CD4-positive, alpha-beta T cell (primary cell): ENCODE results near the gene PGRMC2. TPM values are rescaled to one million over a fixed set of nuclear protein-coding genes. Genes with fewer than 3 reads are reported as not detected.

Experiments used
- ATAC-seq: fragments of 200-7000 bp; cut with Tn5 transposase; one replicate; pipeline ENCODE4 v1.10.0; 2022; ENCODE audit warnings: mild to moderate bottlenecking; ENCODE audit not compliant: poor library complexity
- CTCF ChIA-PET: fragments of 350-600 bp; sonication (Branson Sonifier 250); formaldehyde crosslinking; loops from one replicate; lab custom pipeline; 2021; ENCODE audit warnings: antibody characterized with exemption, inconsistent platforms; lab: Charles Lee
- POLR2A ChIA-PET: fragments of 350-600 bp; sonication (Branson Sonifier 250); formaldehyde crosslinking; loops from one replicate; lab custom pipeline; 2021; ENCODE audit warnings: antibody characterized with exemption, inconsistent platforms; lab: Charles Lee
- DNase-seq, 14 experiments: peaks; one replicate each; pipeline ENCODE4 v3.0.0-alpha.2; 2013 to 2020; ENCODE audit warnings: mixed read lengths in 2 of 14
- H3K27ac ChIP-seq, 2 donors: one replicate each; pipeline versions ENCODE4 v1.5.1 to v1.7.0; 2013; ENCODE audit warnings: low read length in 2 of 2, low read depth in 1 of 2, mild to moderate bottlenecking in 1 of 2
- H3K27me3 ChIP-seq, 2 experiments: 1 replicate in 1 of 2; 2 replicates in 1 of 2; pipeline versions ENCODE4 v1.6.1 to v1.7.0; 2013; ENCODE audit warnings: low read length in 2 of 2, control low read depth in 1 of 2, mild to moderate bottlenecking in 1 of 2, moderate library complexity in 1 of 2; ENCODE audit not compliant: insufficient read depth in 2 of 2, control insufficient read depth in 1 of 2
- H3K36me3 ChIP-seq: one replicate; pipeline ENCODE4 v1.6.1; 2013; ENCODE audit warnings: low read length, control low read depth; ENCODE audit not compliant: insufficient read depth
- H3K4me1 ChIP-seq: one replicate; pipeline ENCODE4 v1.6.1; 2013; ENCODE audit warnings: low read length, control low read depth; ENCODE audit not compliant: insufficient read depth
- H3K4me3 ChIP-seq: one replicate; pipeline ENCODE4 v1.5.1; 2013; ENCODE audit warnings: mild to moderate bottlenecking, low read length, moderate library complexity
- H3K9me3 ChIP-seq, 2 experiments: 1 replicate in 1 of 2; 2 replicates in 1 of 2; pipeline versions ENCODE4 v1.6.1 to v1.7.0; 2013; ENCODE audit warnings: low read length in 2 of 2, mild to moderate bottlenecking in 2 of 2, control low read depth in 1 of 2, moderate library complexity in 1 of 2; ENCODE audit not compliant: control insufficient read depth in 1 of 2, insufficient read depth in 1 of 2
- H3K27ac Mint-ChIP-seq: one replicate; pipeline ENCODE4 v1.8.0; 2020; ENCODE audit warnings: mixed read lengths
- H3K27me3 Mint-ChIP-seq: one replicate; pipeline ENCODE4 v1.8.0; 2021; ENCODE audit warnings: mixed read lengths
- H3K36me3 Mint-ChIP-seq: one replicate; pipeline ENCODE4 v1.8.0; 2021; ENCODE audit warnings: low read depth, mixed read lengths
- H3K4me1 Mint-ChIP-seq: one replicate; pipeline ENCODE4 v1.8.0; 2021; ENCODE audit warnings: low read depth, mixed read lengths
- H3K4me3 Mint-ChIP-seq: one replicate; pipeline ENCODE4 v1.8.0; 2020; ENCODE audit warnings: mild to moderate bottlenecking, mixed read lengths
- H3K9me3 Mint-ChIP-seq: one replicate; pipeline ENCODE4 v1.8.0; 2020; ENCODE audit warnings: mixed read lengths
- intact Hi-C, 2 experiments: fragments of 100-400 bp; cut with DNase I in 1 of 2; cut with micrococcal nuclease in 1 of 2; formaldehyde crosslinking; loops; one replicate each; pipeline versions ENCODE4 v1.15.1 to v1.9.0; 2023 to 2025; cut with DNase I, micrococcal nuclease
- total RNA-seq, 174 experiments: library from RNA in 2 of 174; stranded (reverse) in 2 of 174; gene quantifications; one replicate each; pipeline ENCODE4 v1.2.3 and lab custom pipeline; 2021 to 2026
- TF ChIP-seq, protein P1 (sequence below): fragments of 200-600 bp; IDR thresholded peaks from one replicate; pipeline ENCODE4 v1.8.0; 2022; ENCODE audit warnings: antibody characterized with exemption, mild to moderate bottlenecking

The PGRMC2 gene
- total RNA-seq, 2 experiments from 2014 or later, result 92.8 to 99.9 TPM

DNA sequence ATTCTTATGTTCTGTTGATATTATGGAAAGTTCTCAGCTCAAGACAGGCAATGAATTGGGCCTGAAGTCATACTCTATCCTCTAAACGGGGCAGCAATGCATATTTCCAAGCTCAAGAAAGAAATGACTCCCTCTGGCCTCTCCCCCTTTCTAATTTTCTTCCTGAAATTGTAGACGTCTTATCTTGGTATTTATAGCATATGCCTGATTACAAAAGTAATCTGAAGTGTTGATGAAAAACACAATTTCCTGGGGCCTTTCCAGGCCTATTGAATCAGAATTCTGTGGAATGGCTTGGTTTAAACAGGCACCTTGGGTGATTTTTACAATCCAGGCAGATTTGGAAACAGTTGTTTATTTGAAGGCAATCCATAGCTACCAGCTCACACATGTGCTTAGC is 21.4 kb upstream of the PGRMC2 start:
- Mint-ChIP-seq H3K27ac (no peak overlapping the region), H3K9me3 (no peaks in the 10 kb centered on the region), H3K36me3 (peaks cover 19% of the 10 kb centered on the region), H3K4me3 (no peak overlapping the region), H3K27me3 (no peaks in the 10 kb centered on the region), H3K4me1 (no peaks in the 10 kb centered on the region)
- ATAC-seq (no peak), DNase-seq (no peak)
- H3K27ac ChIP-seq, result no peak overlapping the region
- no peaks in the 10 kb centered on the region for H3K27me3 ChIP-seq
- POLR2A ChIA-PET, result no interaction called here
- H3K9me3 ChIP-seq, result no peaks in the 10 kb centered on the region
- CTCF ChIA-PET, result no interaction called here
- no peaks in the 10 kb centered on the region for H3K4me1 ChIP-seq
- intact Hi-C loops, result no loop called here
- H3K4me3 ChIP-seq, result no peak overlapping the region
- H3K36me3 ChIP-seq, result no peaks in the 10 kb centered on the region
- TF ChIP-seq, protein P1, sequence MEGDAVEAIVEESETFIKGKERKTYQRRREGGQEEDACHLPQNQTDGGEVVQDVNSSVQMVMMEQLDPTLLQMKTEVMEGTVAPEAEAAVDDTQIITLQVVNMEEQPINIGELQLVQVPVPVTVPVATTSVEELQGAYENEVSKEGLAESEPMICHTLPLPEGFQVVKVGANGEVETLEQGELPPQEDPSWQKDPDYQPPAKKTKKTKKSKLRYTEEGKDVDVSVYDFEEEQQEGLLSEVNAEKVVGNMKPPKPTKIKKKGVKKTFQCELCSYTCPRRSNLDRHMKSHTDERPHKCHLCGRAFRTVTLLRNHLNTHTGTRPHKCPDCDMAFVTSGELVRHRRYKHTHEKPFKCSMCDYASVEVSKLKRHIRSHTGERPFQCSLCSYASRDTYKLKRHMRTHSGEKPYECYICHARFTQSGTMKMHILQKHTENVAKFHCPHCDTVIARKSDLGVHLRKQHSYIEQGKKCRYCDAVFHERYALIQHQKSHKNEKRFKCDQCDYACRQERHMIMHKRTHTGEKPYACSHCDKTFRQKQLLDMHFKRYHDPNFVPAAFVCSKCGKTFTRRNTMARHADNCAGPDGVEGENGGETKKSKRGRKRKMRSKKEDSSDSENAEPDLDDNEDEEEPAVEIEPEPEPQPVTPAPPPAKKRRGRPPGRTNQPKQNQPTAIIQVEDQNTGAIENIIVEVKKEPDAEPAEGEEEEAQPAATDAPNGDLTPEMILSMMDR, result no peak

DNA sequence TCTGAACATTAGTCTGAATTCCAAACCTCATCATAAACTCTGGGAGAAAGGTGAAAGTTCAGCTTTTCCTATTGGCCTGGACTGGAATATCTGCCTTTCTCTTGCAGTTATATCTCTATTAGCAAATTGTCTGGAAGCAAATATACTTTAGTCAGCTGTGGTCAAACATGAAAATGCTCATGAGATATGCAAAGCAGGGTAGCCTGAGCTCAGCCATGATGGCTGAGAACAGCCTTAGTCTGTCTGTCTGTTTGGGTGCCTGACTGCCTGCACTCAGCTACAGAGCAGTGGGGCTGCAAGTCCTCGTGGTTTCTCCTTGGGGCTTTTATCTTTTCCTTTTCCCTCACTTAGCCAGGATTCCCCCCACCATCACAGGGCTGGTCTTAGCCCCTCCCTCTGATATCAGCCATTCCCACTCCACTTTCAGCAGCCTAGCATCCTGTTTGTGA is 19.5 kb upstream of the PGRMC2 start:
- H3K4me3 Mint-ChIP-seq, result no peak overlapping the region
- ChIA-PET CTCF (no interaction called here), POLR2A (no interaction called here)
- intact Hi-C loops, result no loop called here
- no peaks in the 10 kb centered on the region for H3K9me3 ChIP-seq
- TF ChIP-seq, protein P1, result no peak
- no peaks in the 10 kb centered on the region for H3K27me3 ChIP-seq
- DNase-seq (no peak), ATAC-seq (no peak)
- no peaks in the 10 kb centered on the region for H3K4me1 Mint-ChIP-seq
- peaks cover 23% of the 10 kb centered on the region for H3K36me3 Mint-ChIP-seq
- no peaks in the 10 kb centered on the region for H3K4me1 ChIP-seq
- H3K27me3 Mint-ChIP-seq, result no peaks in the 10 kb centered on the region
- no peak overlapping the region for H3K27ac Mint-ChIP-seq
- no peak overlapping the region for H3K27ac ChIP-seq
- no peak overlapping the region for H3K4me3 ChIP-seq
- H3K9me3 Mint-ChIP-seq, result no peaks in the 10 kb centered on the region
- H3K36me3 ChIP-seq, result no peaks in the 10 kb centered on the region

DNA sequence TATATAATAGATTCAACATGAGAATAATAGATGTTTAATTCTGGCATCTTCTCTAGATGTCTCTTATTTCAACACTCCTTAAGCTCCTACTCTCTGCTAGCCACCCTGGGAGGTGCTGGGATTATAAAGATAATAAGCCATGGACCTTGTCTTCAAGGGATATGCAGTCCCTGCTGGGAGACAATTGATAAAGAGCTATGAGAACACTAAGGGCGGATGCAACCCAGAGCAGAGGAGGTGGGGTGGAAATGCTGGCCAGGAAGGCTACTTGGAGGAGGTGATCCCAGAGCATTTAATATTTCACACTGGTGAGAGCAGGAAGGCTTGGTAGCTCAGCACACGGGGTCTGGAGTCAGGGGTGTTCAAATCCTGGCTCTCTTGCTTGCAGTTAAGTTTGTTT is 18.3 kb upstream of the PGRMC2 start:
- POLR2A ChIA-PET, result no interaction called here
- H3K27me3 ChIP-seq, result no peaks in the 10 kb centered on the region
- TF ChIP-seq, protein P1, result no peak
- intact Hi-C loops, result no loop called here
- no peaks in the 10 kb centered on the region for H3K36me3 ChIP-seq
- no peaks in the 10 kb centered on the region for H3K4me1 ChIP-seq
- no peaks in the 10 kb centered on the region for H3K9me3 ChIP-seq
- ATAC-seq (no peak), DNase-seq (no peak)
- Mint-ChIP-seq H3K27ac (no peak overlapping the region), H3K4me1 (no peaks in the 10 kb centered on the region), H3K4me3 (no peak overlapping the region), H3K9me3 (no peaks in the 10 kb centered on the region), H3K27me3 (no peaks in the 10 kb centered on the region), H3K36me3 (peaks cover 22% of the 10 kb centered on the region)
- H3K4me3 ChIP-seq, result no peak overlapping the region
- no peak overlapping the region for H3K27ac ChIP-seq
- CTCF ChIA-PET, result no interaction called here
